ENCODE data around the gene VWA3A. TPM values are rescaled to one million over a fixed set of nuclear protein-coding genes. Genes with fewer than 3 reads are reported as not detected.
"Not testable (repeated sequence)": the region's sequence is repeated elsewhere in the genome, so short reads cannot be mapped to it uniquely, and the experiment has no call there.

The VWA3A gene
- total RNA-seq, 1 experiment from 2014 or later = not detected

GRCh38 chr16:22181843-22182242, 89.5 kb downstream of the VWA3A start:
- DNase-seq (ENCODE audit: low spot score) = no peak

GRCh38 chr16:22183335-22183734, 91.0 kb downstream of the VWA3A start:
- DNase-seq (ENCODE audit: low spot score) = no peak

- no peak for DNase-seq (ENCODE audit: low spot score)
Measured at GRCh38 chr16:22183901-22184614, 91.7 kb downstream of the VWA3A start.

- no peak for DNase-seq (ENCODE audit: low spot score)
Measured at GRCh38 chr16:22184615-22184968, 92.3 kb downstream of the VWA3A start.

GRCh38 chr16:22186517-22186916, 94.2 kb downstream of the VWA3A start:
- no peak for DNase-seq (ENCODE audit: low spot score)

- DNase-seq (ENCODE audit: low spot score) = no peak
Measured at GRCh38 chr16:22188267-22188594, 95.9 kb downstream of the VWA3A start.

GRCh38 chr16:22188595-22189442, 96.5 kb downstream of the VWA3A start:
- DNase-seq (ENCODE audit: low spot score) = peak; percentile 88

- DNase-seq (ENCODE audit: low spot score) = no peak
Measured at GRCh38 chr16:22189473-22190080, 97.2 kb downstream of the VWA3A start.

- peak; percentile 97 for DNase-seq (ENCODE audit: low spot score)
Measured at GRCh38 chr16:22190081-22190775, 97.9 kb downstream of the VWA3A start.

- peak; percentile 96 for DNase-seq (ENCODE audit: low spot score)
Measured at GRCh38 chr16:22190776-22191531, 98.6 kb downstream of the VWA3A start.

- no peak for DNase-seq (ENCODE audit: low spot score)
Measured at GRCh38 chr16:22191532-22192260, 99.4 kb downstream of the VWA3A start.

- peak; percentile 91 for DNase-seq (ENCODE audit: low spot score)
Measured at GRCh38 chr16:22192261-22193062, 100.1 kb downstream of the VWA3A start.

- DNase-seq (ENCODE audit: low spot score) = no peak
Measured at GRCh38 chr16:22193063-22193411, 100.7 kb downstream of the VWA3A start.

GRCh38 chr16:22194707-22195444, 102.5 kb downstream of the VWA3A start:
- no peak for DNase-seq (ENCODE audit: low spot score)

GRCh38 chr16:22195445-22195694, 103.0 kb downstream of the VWA3A start:
- no peak for DNase-seq (ENCODE audit: low spot score)

- peak; percentile 83 for DNase-seq (ENCODE audit: low spot score)
Measured at GRCh38 chr16:22195695-22196558, 103.6 kb downstream of the VWA3A start.

- DNase-seq (ENCODE audit: low spot score) = not testable (repeated sequence)
Measured at GRCh38 chr16:22196559-22197168, 104.3 kb downstream of the VWA3A start.

All from H4 (cell line).